Omental fat pad (tissue), 4 donors: ENCODE data around the gene GPR3. TPM values are rescaled to one million over a fixed set of nuclear protein-coding genes. Genes with fewer than 3 reads are reported as not detected.

Experiments
- ATAC-seq: fragments of 150-250 bp; one replicate; pipeline ENCODE4 v1.9.1; 2016; ENCODE audit warnings: mild to moderate bottlenecking, moderate library complexity; ENCODE audit not compliant: low FRiP score
- DNase-seq: peaks from one replicate; pipeline ENCODE4 v3.0.0-alpha.2; 2019; ENCODE audit warnings: low spot score
- CTCF ChIP-seq, 3 donors: fragments of 450-650 bp; IDR thresholded peaks; one replicate each; pipeline ENCODE4 v1.5.1; 2016 to 2017; ENCODE audit warnings: antibody characterized with exemption in 3 of 3, mild to moderate bottlenecking in 3 of 3, moderate library complexity in 2 of 3
- total RNA-seq, 4 donors: library from RNA; depleted of rRNA; stranded (reverse); fragments of >200 nt; gene quantifications; one replicate each; pipeline ENCODE4 v1.1.0, GENCODE V29; 2016

The GPR3 gene
- total RNA-seq, 4 donors from 2014 or later = 0.19 to 1.3 (median 0.65) TPM; not detected in 1

GRCh38 chr1:27416387-27417111 lies 24.1 kb downstream of the GPR3 start:
- ATAC-seq (no peak), DNase-seq (no peak)
- peak in 1 of 3 donors; percentile 58 for TF ChIP-seq CTCF (IDR thresholded peaks at IDR 0.05)

- ATAC-seq (no peak), DNase-seq (no peak)
- no peak for TF ChIP-seq CTCF (IDR thresholded peaks at IDR 0.05)
Observed at GRCh38 chr1:27417713-27418112, 25.3 kb downstream of the GPR3 start.

GRCh38 chr1:27418326-27419185 lies 26.1 kb downstream of the GPR3 start:
- peak; percentile 90 for ATAC-seq
- TF ChIP-seq CTCF (IDR thresholded peaks at IDR 0.05) = no peak
- no peak for DNase-seq

GRCh38 chr1:27423709-27424108 lies 31.3 kb downstream of the GPR3 start:
- no peak for ATAC-seq
- no peak for DNase-seq
- TF ChIP-seq CTCF (IDR thresholded peaks at IDR 0.05) = no peak

- ATAC-seq = no peak
- TF ChIP-seq CTCF (IDR thresholded peaks at IDR 0.05) = no peak
- DNase-seq = no peak
Observed at GRCh38 chr1:27427329-27427728, 34.9 kb downstream of the GPR3 start.

GRCh38 chr1:27427816-27428315 lies 35.4 kb downstream of the GPR3 start:
- TF ChIP-seq CTCF (IDR thresholded peaks at IDR 0.05) = no peak
- DNase-seq = no peak
- no peak for ATAC-seq
